Loucy (cell line): ENCODE results near the gene TSC22D3.

Experiments used
- H2AFZ ChIP-seq: fragments of 200-600 bp; sonication (generic); 2 replicates; pipeline ENCODE4 v1.6.0; 2016; ENCODE audit warnings: antibody characterized with exemption, mild to moderate bottlenecking, low read length, moderate library complexity
- H3F3A ChIP-seq: fragments of 200-600 bp; 2 replicates; pipeline ENCODE4 v1.6.0; 2016; ENCODE audit warnings: antibody characterized with exemption, low read depth, mild to moderate bottlenecking
- H3K27me3 ChIP-seq: fragments of 200-600 bp; sonication (generic); 2 replicates; pipeline ENCODE4 v1.6.1; 2014; ENCODE audit warnings: low read length, mild to moderate bottlenecking; ENCODE audit not compliant: insufficient read depth, poor library complexity, severe bottlenecking
- H3K36me3 ChIP-seq: fragments of 200-600 bp; sonication (generic); 2 replicates; pipeline ENCODE4 v1.6.1; 2016; ENCODE audit warnings: low read length; ENCODE audit not compliant: insufficient read depth
- H3K4me1 ChIP-seq: fragments of 200-600 bp; sonication (generic); 2 replicates; pipeline ENCODE4 v1.5.1; 2014; ENCODE audit warnings: low read length, mild to moderate bottlenecking; ENCODE audit not compliant: insufficient read depth, poor library complexity, severe bottlenecking
- H3K4me2 ChIP-seq: fragments of 200-600 bp; sonication (generic); 2 replicates; pipeline ENCODE4 v1.6.0; 2014; ENCODE audit warnings: antibody characterized with exemption, low read length, low read depth, mild to moderate bottlenecking; ENCODE audit not compliant: poor library complexity, severe bottlenecking
- H3K4me3 ChIP-seq: fragments of 200-600 bp; sonication (generic); 2 replicates; pipeline ENCODE4 v1.5.1; 2014; ENCODE audit warnings: low read length, mild to moderate bottlenecking, mixed read lengths; ENCODE audit not compliant: poor library complexity, severe bottlenecking
- H3K79me2 ChIP-seq: fragments of 200-600 bp; sonication (generic); 2 replicates; pipeline ENCODE4 v1.6.1; 2014; ENCODE audit warnings: low read length; ENCODE audit not compliant: insufficient read depth
- H3K9ac ChIP-seq: fragments of 200-600 bp; sonication (generic); 2 replicates; pipeline ENCODE4 v1.6.0; 2014; ENCODE audit warnings: mild to moderate bottlenecking, low read depth, low read length, moderate library complexity; ENCODE audit not compliant: poor library complexity, severe bottlenecking
- H3K9me2 ChIP-seq: fragments of 200-600 bp; sonication (generic); replicated peaks from 2 replicates; pipeline ENCODE4 v1.6.1; 2016; ENCODE audit warnings: low read depth, low read length, mixed read lengths
- H3K9me3 ChIP-seq: fragments of 200-600 bp; sonication (generic); 2 replicates; pipeline ENCODE4 v1.6.1; 2014; ENCODE audit warnings: mild to moderate bottlenecking, antibody characterized with exemption, low read length, low read depth; ENCODE audit not compliant: insufficient read depth
- H4K20me1 ChIP-seq: fragments of 200-600 bp; sonication (generic); 2 replicates; pipeline ENCODE4 v1.6.0; 2014; ENCODE audit warnings: antibody characterized with exemption, low read length, mild to moderate bottlenecking; ENCODE audit not compliant: insufficient read depth, poor library complexity, severe bottlenecking
- EZH2phosphoT487 ChIP-seq: fragments of 200-600 bp; IDR thresholded peaks from 2 replicates; pipeline ENCODE4 v1.6.1; 2018; ENCODE audit warnings: antibody characterized with exemption, mild to moderate bottlenecking, moderate library complexity, borderline replicate concordance
- TF ChIP-seq, protein P1 (sequence below): fragments of 200-600 bp; sonication (generic); conservative IDR thresholded peaks from 2 replicates; pipeline ENCODE4 v1.5.1; 2014; ENCODE audit warnings: mild to moderate bottlenecking, antibody characterized with exemption, low read length

The TSC22D3 gene

DNA sequence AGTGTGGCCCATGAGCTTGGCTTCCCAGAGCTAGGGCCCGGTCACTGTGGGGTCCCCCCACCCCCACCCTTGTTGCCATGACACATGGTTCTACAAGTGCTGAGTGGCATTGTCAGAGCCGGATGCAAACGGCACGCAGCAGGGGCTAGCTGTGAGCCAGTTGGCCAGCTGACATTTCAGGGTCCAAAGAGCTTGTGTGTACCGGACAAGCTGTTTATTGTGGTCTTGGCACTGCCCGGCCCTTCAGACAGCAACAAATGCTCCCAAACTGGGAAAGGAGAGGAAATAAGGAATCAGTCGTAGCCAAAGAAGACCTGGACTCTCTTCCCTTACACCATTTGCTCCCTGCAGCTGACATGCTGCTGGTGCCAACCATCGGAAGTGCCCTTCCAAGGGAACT, 36.8 kb downstream of the TSC22D3 start:
- no peaks in the 10 kb centered on the region for H3F3A ChIP-seq
- no peaks in the 10 kb centered on the region for H3K9me2 ChIP-seq
- TF ChIP-seq, protein P1, sequence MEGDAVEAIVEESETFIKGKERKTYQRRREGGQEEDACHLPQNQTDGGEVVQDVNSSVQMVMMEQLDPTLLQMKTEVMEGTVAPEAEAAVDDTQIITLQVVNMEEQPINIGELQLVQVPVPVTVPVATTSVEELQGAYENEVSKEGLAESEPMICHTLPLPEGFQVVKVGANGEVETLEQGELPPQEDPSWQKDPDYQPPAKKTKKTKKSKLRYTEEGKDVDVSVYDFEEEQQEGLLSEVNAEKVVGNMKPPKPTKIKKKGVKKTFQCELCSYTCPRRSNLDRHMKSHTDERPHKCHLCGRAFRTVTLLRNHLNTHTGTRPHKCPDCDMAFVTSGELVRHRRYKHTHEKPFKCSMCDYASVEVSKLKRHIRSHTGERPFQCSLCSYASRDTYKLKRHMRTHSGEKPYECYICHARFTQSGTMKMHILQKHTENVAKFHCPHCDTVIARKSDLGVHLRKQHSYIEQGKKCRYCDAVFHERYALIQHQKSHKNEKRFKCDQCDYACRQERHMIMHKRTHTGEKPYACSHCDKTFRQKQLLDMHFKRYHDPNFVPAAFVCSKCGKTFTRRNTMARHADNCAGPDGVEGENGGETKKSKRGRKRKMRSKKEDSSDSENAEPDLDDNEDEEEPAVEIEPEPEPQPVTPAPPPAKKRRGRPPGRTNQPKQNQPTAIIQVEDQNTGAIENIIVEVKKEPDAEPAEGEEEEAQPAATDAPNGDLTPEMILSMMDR, result no peak
- no peak for TF ChIP-seq EZH2phosphoT487
- H3K9me3 ChIP-seq, result no peaks in the 10 kb centered on the region
- no peaks in the 10 kb centered on the region for H4K20me1 ChIP-seq
- no peak overlapping the region for H3K9ac ChIP-seq
- H2AFZ ChIP-seq, result no peak overlapping the region
- no peaks in the 10 kb centered on the region for H3K27me3 ChIP-seq
- no peak overlapping the region for H3K4me2 ChIP-seq
- peaks cover 22% of the 10 kb centered on the region for H3K4me1 ChIP-seq
- no peak overlapping the region for H3K4me3 ChIP-seq
- H3K79me2 ChIP-seq, result peaks cover 11% of the 10 kb centered on the region; the same call in 1 of the 2 replicates
- H3K36me3 ChIP-seq, result no peaks in the 10 kb centered on the region; the same call in 1 of the 2 replicates

DNA sequence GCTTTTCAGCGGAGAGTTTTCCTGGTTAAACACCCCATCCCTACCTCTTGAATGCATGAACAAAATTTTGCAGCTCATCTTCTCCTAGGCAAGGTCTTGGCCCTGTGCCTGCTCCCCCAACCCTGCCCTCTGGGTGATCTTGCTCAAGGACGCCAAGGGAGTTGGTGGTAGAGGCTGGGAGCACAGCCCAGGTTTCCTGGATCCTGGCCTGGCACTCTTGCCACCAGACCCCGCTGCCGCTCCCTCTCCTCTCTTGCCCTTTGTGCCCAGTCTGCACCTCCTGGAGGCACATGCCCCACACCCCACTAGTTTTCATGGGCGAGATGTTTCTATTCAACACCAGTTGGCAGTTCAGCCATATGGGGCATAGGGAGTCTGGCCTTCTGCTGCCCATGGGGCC, 37.3 kb downstream of the TSC22D3 start:
- Histone ChIP-seq H3K4me1 (peaks cover 20% of the 10 kb centered on the region), H3K36me3 (no peaks in the 10 kb centered on the region; the same call in 1 of the 2 replicates), H3K9ac (no peak overlapping the region), H3K4me2 (no peak overlapping the region), H2AFZ (no peak overlapping the region), H3F3A (no peaks in the 10 kb centered on the region), H3K9me3 (no peaks in the 10 kb centered on the region), H3K27me3 (no peaks in the 10 kb centered on the region), H3K4me3 (no peak overlapping the region), H3K79me2 (peaks cover 11% of the 10 kb centered on the region; the same call in 1 of the 2 replicates), H3K9me2 (no peaks in the 10 kb centered on the region), H4K20me1 (no peaks in the 10 kb centered on the region)
- TF ChIP-seq, protein P1, result no peak
- TF ChIP-seq EZH2phosphoT487, result no peak

DNA sequence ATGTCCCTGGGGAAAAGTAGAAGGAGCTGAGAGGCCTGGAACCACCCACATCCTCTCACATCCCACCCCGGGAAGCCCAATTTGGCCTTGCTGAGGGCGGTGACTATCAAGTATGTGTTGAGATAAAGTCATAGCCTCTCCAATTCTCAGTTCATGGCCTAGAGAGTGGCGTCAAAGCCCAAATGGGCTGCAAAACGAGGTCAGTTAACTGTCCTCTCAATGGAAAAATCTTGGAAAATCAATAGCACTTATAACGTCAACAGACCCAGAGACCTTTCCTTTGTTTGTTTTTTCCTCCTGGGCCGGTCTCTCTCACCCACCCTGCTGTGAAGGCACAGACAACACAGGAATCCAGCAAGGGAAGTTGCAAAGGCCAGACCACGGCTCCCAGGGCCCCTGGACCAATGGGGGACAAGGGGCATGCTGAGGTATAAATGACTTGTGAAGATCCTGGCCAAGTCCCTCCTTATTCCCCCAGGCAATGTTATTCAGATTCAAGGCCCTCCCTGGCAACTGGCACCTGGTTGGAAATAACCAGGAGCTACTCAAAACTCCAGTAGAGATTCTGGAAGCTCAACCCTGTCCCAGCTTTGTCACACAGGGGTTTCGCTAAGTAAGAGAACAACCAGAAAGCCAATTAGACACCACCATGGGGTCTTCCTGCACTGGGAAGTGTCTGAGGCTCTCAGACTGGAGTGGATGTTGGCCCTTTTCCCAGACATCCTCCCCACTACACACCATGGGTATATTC, 38.6 kb downstream of the TSC22D3 start:
- Histone ChIP-seq H4K20me1 (no peaks in the 10 kb centered on the region), H3K9ac (no peak overlapping the region), H3K4me1 (peaks cover 13% of the 10 kb centered on the region), H3K79me2 (peaks cover 8% of the 10 kb centered on the region; the same call in 1 of the 2 replicates), H2AFZ (no peak overlapping the region), H3K9me3 (no peaks in the 10 kb centered on the region), H3K36me3 (no peaks in the 10 kb centered on the region; the same call in 1 of the 2 replicates), H3K27me3 (no peaks in the 10 kb centered on the region), H3K9me2 (no peaks in the 10 kb centered on the region), H3K4me2 (no peak overlapping the region), H3F3A (no peaks in the 10 kb centered on the region), H3K4me3 (no peak overlapping the region)
- no peak for TF ChIP-seq EZH2phosphoT487
- TF ChIP-seq, protein P1, result no peak
